Keratinocyte (primary cell): ENCODE data around the gene NOTUM. TPM values are rescaled to one million over a fixed set of nuclear protein-coding genes. Genes with fewer than 3 reads are reported as not detected.

Experiments used
- DNase-seq: peaks from one replicate; pipeline ENCODE4 v3.0.0-alpha.2; 2011; ENCODE audit warnings: low read depth, missing footprints, low spot score
- FAIRE-seq: peaks from 2 replicates; lab custom pipeline; 2011; peaks lifted over from hg19 to GRCh38; lab: Jason Lieb, UNC
- H2AFZ ChIP-seq: 2 replicates; pipeline ENCODE4 v1.6.0; 2012; ENCODE audit warnings: low read length, control low read depth, inconsistent platforms; ENCODE audit not compliant: control insufficient read depth
- H3K27ac ChIP-seq: 2 replicates; pipeline ENCODE4 v1.5.1; 2011; ENCODE audit warnings: low read length; ENCODE audit not compliant: control insufficient read depth, insufficient read depth
- H3K27me3 ChIP-seq: 3 replicates; pipeline ENCODE4 v1.6.0; 2011; ENCODE audit warnings: low read length; ENCODE audit not compliant: control insufficient read depth, insufficient read depth; ENCODE audit errors: extremely low read depth
- H3K36me3 ChIP-seq, 2 experiments: 2 replicates in 1 of 2; 3 replicates in 1 of 2; pipeline ENCODE4 v1.5.1; 2011; ENCODE audit warnings: low read length in 2 of 2, mild to moderate bottlenecking in 1 of 2; ENCODE audit not compliant: control insufficient read depth in 2 of 2, insufficient read depth in 2 of 2; ENCODE audit errors: extremely low read depth in 1 of 2
- H3K4me1 ChIP-seq: 3 replicates; pipeline ENCODE4 v1.5.1; 2011; ENCODE audit warnings: low read length; ENCODE audit not compliant: control insufficient read depth, insufficient read depth; ENCODE audit errors: extremely low read depth
- H3K4me2 ChIP-seq: 3 replicates; pipeline ENCODE4 v1.6.0; 2011; ENCODE audit warnings: low read depth, low read length; ENCODE audit not compliant: control insufficient read depth, insufficient read depth; ENCODE audit errors: extremely low read depth
- H3K4me3 ChIP-seq, 3 experiments: fragments of 200-600 bp in 1 of 3; sonication (generic) in 1 of 3; 2 replicates in 2 of 3; 3 replicates in 1 of 3; pipeline ENCODE4 v1.5.1; 2011 to 2016; ENCODE audit warnings: low read length in 3 of 3, mild to moderate bottlenecking in 3 of 3, control low read depth in 2 of 3, inconsistent platforms in 1 of 3, low read depth in 1 of 3, mixed read lengths in 1 of 3, mixed run types in 1 of 3, moderate library complexity in 1 of 3; ENCODE audit not compliant: control insufficient read depth in 2 of 3, insufficient read depth in 2 of 3; ENCODE audit errors: extremely low read depth in 1 of 3
- H3K79me2 ChIP-seq: 2 replicates; pipeline ENCODE4 v1.6.0; 2012; ENCODE audit warnings: low read length; ENCODE audit not compliant: control insufficient read depth, insufficient read depth
- H3K9ac ChIP-seq: 3 replicates; pipeline ENCODE4 v1.6.0; 2011; ENCODE audit warnings: low read length; ENCODE audit not compliant: control insufficient read depth, insufficient read depth; ENCODE audit errors: extremely low read depth
- H3K9me1 ChIP-seq: 3 replicates; pipeline ENCODE4 v1.6.0; 2011; ENCODE audit warnings: low read length; ENCODE audit not compliant: control insufficient read depth, insufficient read depth; ENCODE audit errors: extremely low read depth
- H3K9me3 ChIP-seq: 2 replicates; pipeline ENCODE4 v1.5.1; 2012; ENCODE audit warnings: low read depth, low read length; ENCODE audit not compliant: control insufficient read depth
- H4K20me1 ChIP-seq: 3 replicates; pipeline ENCODE4 v1.6.0; 2011; ENCODE audit warnings: low read length; ENCODE audit not compliant: control insufficient read depth, insufficient read depth; ENCODE audit errors: extremely low read depth
- EZH2 ChIP-seq: IDR thresholded peaks from one replicate; pipeline ENCODE4 v1.6.1; 2012; ENCODE audit warnings: inconsistent platforms, mild to moderate bottlenecking, low read length, moderate library complexity
- dilution Hi-C: fragments of 300-500 bp; cut with MboI; formaldehyde crosslinking; loops from one replicate; pipeline ENCODE4 v1.7.0; 2020; ENCODE audit warnings: low sequenced_read_pairs; ENCODE audit not compliant: extremely low pct_ligation_motif_present
- polyA plus RNA-seq, 5 experiments: library from polyadenylated mRNA; depleted of rRNA in 3 of 5; stranded (reverse) in 3 of 5; stranded (forward) in 1 of 5; unstranded in 1 of 5; fragments of >200 nt; gene quantifications; 1 replicate in 1 of 5; 2 replicates in 3 of 5; 3 replicates in 1 of 5; pipeline versions ENCODE4 v1.2.1 to v1.2.3, GENCODE V29; 2011 to 2012; ENCODE audit warnings: missing spikeins in 2 of 5, low read depth in 1 of 5, low replicate concordance in 1 of 5
- TF ChIP-seq, protein P1 (sequence below), 3 experiments: IDR thresholded peaks in 1 of 3; conservative IDR thresholded peaks in 1 of 3; optimal IDR thresholded peaks in 1 of 3; 2 replicates in 2 of 3; 3 replicates in 1 of 3; pipeline versions ENCODE3 to v1.5.1; 2011; ENCODE audit warnings: low read length in 3 of 3, mild to moderate bottlenecking in 3 of 3, moderate library complexity in 2 of 3, control low read depth in 1 of 3, inconsistent platforms in 1 of 3; ENCODE audit not compliant: insufficient read depth in 2 of 3; ENCODE audit errors: extremely low read depth in 1 of 3

Gene NOTUM
- polyA plus RNA-seq, 1 donor (not counting 4 experiments of a cell fraction or from before 2014, with no cell fraction given): not detected

GRCh38 chr17:81921996-81922565 lies 38.9 kb downstream of the NOTUM start:
- no peaks in the 10 kb centered on the region for H3K9me3 ChIP-seq
- FAIRE-seq (no peak), DNase-seq (no peak)
- no peak overlapping the region for H2AFZ ChIP-seq
- H4K20me1 ChIP-seq: peaks cover 8% of the 10 kb centered on the region
- no peak for TF ChIP-seq EZH2
- TF ChIP-seq, protein P1, sequence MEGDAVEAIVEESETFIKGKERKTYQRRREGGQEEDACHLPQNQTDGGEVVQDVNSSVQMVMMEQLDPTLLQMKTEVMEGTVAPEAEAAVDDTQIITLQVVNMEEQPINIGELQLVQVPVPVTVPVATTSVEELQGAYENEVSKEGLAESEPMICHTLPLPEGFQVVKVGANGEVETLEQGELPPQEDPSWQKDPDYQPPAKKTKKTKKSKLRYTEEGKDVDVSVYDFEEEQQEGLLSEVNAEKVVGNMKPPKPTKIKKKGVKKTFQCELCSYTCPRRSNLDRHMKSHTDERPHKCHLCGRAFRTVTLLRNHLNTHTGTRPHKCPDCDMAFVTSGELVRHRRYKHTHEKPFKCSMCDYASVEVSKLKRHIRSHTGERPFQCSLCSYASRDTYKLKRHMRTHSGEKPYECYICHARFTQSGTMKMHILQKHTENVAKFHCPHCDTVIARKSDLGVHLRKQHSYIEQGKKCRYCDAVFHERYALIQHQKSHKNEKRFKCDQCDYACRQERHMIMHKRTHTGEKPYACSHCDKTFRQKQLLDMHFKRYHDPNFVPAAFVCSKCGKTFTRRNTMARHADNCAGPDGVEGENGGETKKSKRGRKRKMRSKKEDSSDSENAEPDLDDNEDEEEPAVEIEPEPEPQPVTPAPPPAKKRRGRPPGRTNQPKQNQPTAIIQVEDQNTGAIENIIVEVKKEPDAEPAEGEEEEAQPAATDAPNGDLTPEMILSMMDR (optimal IDR thresholded peaks at IDR 0.05 in 1 of 3, IDR thresholded peaks at IDR 0.05 in 1 of 3, conservative IDR thresholded peaks at IDR 0.05 in 1 of 3; ENCODE audit: extremely low read depth in 1 of 3, insufficient read depth in 2 of 3, low read length in 3 of 3): no peak
- no peaks in the 10 kb centered on the region for H3K27me3 ChIP-seq
- no peak overlapping the region for H3K27ac ChIP-seq
- peaks cover 28% of the 10 kb centered on the region for H3K4me1 ChIP-seq
- H3K36me3 ChIP-seq: peaks cover 24 to 30% of the 10 kb centered on the region in 2 experiments
- dilution Hi-C loops: no loop called here
- H3K4me2 ChIP-seq: no peak overlapping the region
- no peaks in the 10 kb centered on the region for H3K9me1 ChIP-seq
- no peak overlapping the region for H3K9ac ChIP-seq
- no peak overlapping the region for H3K4me3 ChIP-seq
- H3K79me2 ChIP-seq: peaks cover 82% of the 10 kb centered on the region

GRCh38 chr17:81921537-81921862 lies 39.5 kb downstream of the NOTUM start:
- H3K27me3 ChIP-seq: no peaks in the 10 kb centered on the region
- no peaks in the 10 kb centered on the region for H3K9me1 ChIP-seq
- no peak overlapping the region for H3K9ac ChIP-seq
- H3K4me2 ChIP-seq: no peak overlapping the region
- H3K36me3 ChIP-seq: peaks cover 24 to 30% of the 10 kb centered on the region in 2 experiments
- H3K27ac ChIP-seq: no peak overlapping the region
- H2AFZ ChIP-seq: no peak overlapping the region
- TF ChIP-seq EZH2: no peak
- TF ChIP-seq, protein P1 (optimal IDR thresholded peaks at IDR 0.05 in 1 of 3, IDR thresholded peaks at IDR 0.05 in 1 of 3, conservative IDR thresholded peaks at IDR 0.05 in 1 of 3; ENCODE audit: extremely low read depth in 1 of 3, insufficient read depth in 2 of 3, low read length in 3 of 3): no peak
- dilution Hi-C loops: no loop called here
- peaks cover 12% of the 10 kb centered on the region for H4K20me1 ChIP-seq
- H3K79me2 ChIP-seq: peaks cover 80% of the 10 kb centered on the region
- no peak for DNase-seq
- H3K9me3 ChIP-seq: no peaks in the 10 kb centered on the region
- H3K4me1 ChIP-seq: peaks cover 33% of the 10 kb centered on the region
- H3K4me3 ChIP-seq: no peak overlapping the region
- no peak for FAIRE-seq
